Trophoblast cell (in vitro differentiated cells and primary cell): ENCODE data around the gene BNIP5.

ENCODE experiments used
- DNase-seq, 2 donors: peaks; one replicate each; pipeline ENCODE4 v3.0.0-alpha.2; 2016
- H2AFZ ChIP-seq: 2 replicates; pipeline ENCODE4 v1.6.1; 2013; ENCODE audit warnings: low read length, moderate library complexity, mild to moderate bottlenecking; ENCODE audit not compliant: insufficient read depth, poor library complexity
- H2AK5ac ChIP-seq: 2 replicates; pipeline ENCODE4 v1.6.1; 2013; ENCODE audit warnings: mild to moderate bottlenecking, low read length
- H2BK120ac ChIP-seq: 2 replicates; pipeline ENCODE4 v1.6.1; 2013; ENCODE audit warnings: low read length, mild to moderate bottlenecking, moderate library complexity; ENCODE audit not compliant: insufficient read depth, poor library complexity
- H2BK12ac ChIP-seq: 2 replicates; pipeline ENCODE4 v1.6.1; 2013; ENCODE audit warnings: mild to moderate bottlenecking, low read length, moderate library complexity
- H2BK5ac ChIP-seq: 2 replicates; pipeline ENCODE4 v1.6.1; 2013; ENCODE audit warnings: low read length, low read depth, moderate library complexity, mild to moderate bottlenecking; ENCODE audit not compliant: poor library complexity
- H3K14ac ChIP-seq: 2 replicates; pipeline ENCODE4 v1.6.1; 2013; ENCODE audit warnings: mild to moderate bottlenecking, low read length
- H3K18ac ChIP-seq: 2 replicates; pipeline ENCODE4 v1.6.1; 2013; ENCODE audit warnings: mild to moderate bottlenecking, low read length
- H3K23ac ChIP-seq: 2 replicates; pipeline ENCODE4 v1.6.1; 2013; ENCODE audit warnings: low read length
- H3K27ac ChIP-seq: 2 replicates; pipeline ENCODE4 v1.5.1; 2013; ENCODE audit warnings: low read depth, mild to moderate bottlenecking, inconsistent platforms, low read length, moderate library complexity
- H3K27me3 ChIP-seq: 2 replicates; pipeline ENCODE4 v1.6.1; 2013; ENCODE audit warnings: inconsistent platforms, mild to moderate bottlenecking, low read length, moderate library complexity; ENCODE audit not compliant: insufficient read depth
- H3K36me3 ChIP-seq, 2 experiments: 1 replicate in 1 of 2; 2 replicates in 1 of 2; pipeline ENCODE4 v1.6.1; 2013; ENCODE audit warnings: low read length in 2 of 2, mild to moderate bottlenecking in 2 of 2, moderate library complexity in 1 of 2; ENCODE audit not compliant: insufficient read depth in 2 of 2, control insufficient read depth in 1 of 2
- H3K4ac ChIP-seq: 2 replicates; pipeline ENCODE4 v1.6.1; 2013; ENCODE audit warnings: low read depth, mild to moderate bottlenecking, low read length, moderate library complexity
- H3K4me1 ChIP-seq, 2 experiments: 1 replicate in 1 of 2; 2 replicates in 1 of 2; pipeline ENCODE4 v1.6.1; 2013; ENCODE audit warnings: low read length in 2 of 2, mild to moderate bottlenecking in 2 of 2, moderate library complexity in 1 of 2; ENCODE audit not compliant: insufficient read depth in 2 of 2, control insufficient read depth in 1 of 2
- H3K4me2 ChIP-seq: 2 replicates; pipeline ENCODE4 v1.6.1; 2013; ENCODE audit warnings: inconsistent platforms, mild to moderate bottlenecking, low read length, moderate library complexity
- H3K4me3 ChIP-seq: 2 replicates; pipeline ENCODE4 v1.5.1; 2013; ENCODE audit warnings: mild to moderate bottlenecking, low read depth, low read length, inconsistent platforms
- H3K79me1 ChIP-seq: one replicate; pipeline ENCODE4 v1.6.1; 2013; ENCODE audit warnings: low read length
- H3K79me2 ChIP-seq: 2 replicates; pipeline ENCODE4 v1.6.1; 2013; ENCODE audit warnings: low read length, mild to moderate bottlenecking; ENCODE audit not compliant: control insufficient read depth, insufficient read depth, poor library complexity
- H3K9ac ChIP-seq: 2 replicates; pipeline ENCODE4 v1.6.1; 2013; ENCODE audit warnings: mild to moderate bottlenecking, low read length
- H3K9me3 ChIP-seq: 2 replicates; pipeline ENCODE4 v1.6.1; 2013; ENCODE audit warnings: low read depth, mild to moderate bottlenecking, control low read depth, inconsistent platforms, low read length; ENCODE audit not compliant: insufficient read depth
- H4K12ac ChIP-seq: 2 replicates; pipeline ENCODE4 v1.6.1; 2013; ENCODE audit warnings: low read depth, mild to moderate bottlenecking, low read length, moderate library complexity
- H4K8ac ChIP-seq: 2 replicates; pipeline ENCODE4 v1.6.1; 2013; ENCODE audit warnings: low read depth, mild to moderate bottlenecking, low read length, moderate library complexity
- H4K91ac ChIP-seq: one replicate; pipeline ENCODE4 v1.6.1; 2013; ENCODE audit warnings: low read depth, mild to moderate bottlenecking, low read length, moderate library complexity
- WGBS: extraction: QIAGEN DNeasy Blood & Tissue Kit; methylation state at CpG from one replicate; pipeline ENCODE4 v1.1.7; 2013; ENCODE audit warnings: missing lambda C conversion rate; ENCODE audit not compliant: insufficient read length, insufficient coverage; ENCODE audit errors: extremely low coverage; 5-methylcytosine and 5-hydroxymethylcytosine counted together

Gene BNIP5

DNA sequence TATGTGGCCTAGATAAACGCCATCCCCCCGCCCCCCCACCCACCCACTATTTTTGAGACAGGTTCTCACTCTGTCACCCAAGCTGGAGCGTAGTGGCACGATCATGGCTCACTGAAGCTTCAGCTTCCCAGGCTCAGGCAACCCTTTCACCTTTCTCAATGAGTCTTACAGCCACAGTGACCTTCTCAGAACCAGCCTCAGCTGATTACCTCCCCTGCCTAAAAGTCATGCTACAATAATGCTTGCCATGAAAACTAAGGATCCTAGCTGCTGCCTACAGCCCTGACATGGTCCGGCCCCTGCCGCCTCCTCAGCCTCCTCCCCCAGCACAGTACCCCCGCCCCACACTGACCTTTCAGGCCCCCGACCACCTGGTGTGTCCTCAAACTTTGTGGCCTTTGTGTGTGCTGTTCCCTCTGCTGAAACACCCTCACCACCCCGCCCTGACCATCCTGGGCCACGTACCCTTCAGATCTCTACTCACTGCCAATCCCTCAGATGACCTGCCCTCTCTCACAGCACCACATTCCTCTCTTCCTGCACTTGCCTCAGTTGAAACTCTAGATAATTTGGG lies 35.5 kb downstream of the BNIP5 start:
- Histone ChIP-seq H3K9me3 (no peaks in the 10 kb centered on the region), H3K36me3 (no peaks in the 10 kb centered on the region), H3K4me3 (no peak overlapping the region), H3K9ac (no peak overlapping the region), H2AFZ (no peak overlapping the region), H3K79me2 (no peaks in the 10 kb centered on the region), H3K4me1 (no peaks in the 10 kb centered on the region), H2BK5ac (no peak overlapping the region), H3K23ac (no peak overlapping the region), H3K4me2 (no peak overlapping the region), H2BK12ac (no peak overlapping the region), H3K4ac (no peak overlapping the region), H2AK5ac (no peak overlapping the region), H3K27ac (no peak overlapping the region), H3K18ac (no peak overlapping the region), H3K14ac (no peak overlapping the region), H4K91ac (no peak overlapping the region), H3K79me1 (no peaks in the 10 kb centered on the region), H4K12ac (no peak overlapping the region), H4K8ac (no peak overlapping the region), H2BK120ac (no peak overlapping the region), H3K27me3 (no peaks in the 10 kb centered on the region)
- DNase-seq = no peak
- WGBS = no CpG with 5 or more reads among the region's 10 CpGs

- Histone ChIP-seq H2BK12ac (no peak overlapping the region), H2AFZ (no peak overlapping the region), H3K14ac (no peak overlapping the region), H3K36me3 (no peaks in the 10 kb centered on the region), H3K27me3 (no peaks in the 10 kb centered on the region), H3K23ac (no peak overlapping the region), H3K79me1 (no peaks in the 10 kb centered on the region), H3K4me1 (no peaks in the 10 kb centered on the region), H3K18ac (no peak overlapping the region), H3K27ac (no peak overlapping the region), H4K12ac (no peak overlapping the region), H3K4ac (no peak overlapping the region), H3K9ac (no peak overlapping the region), H3K9me3 (no peaks in the 10 kb centered on the region), H3K4me3 (no peak overlapping the region), H2BK120ac (no peak overlapping the region), H2BK5ac (no peak overlapping the region), H3K79me2 (no peaks in the 10 kb centered on the region), H4K91ac (no peak overlapping the region), H2AK5ac (no peak overlapping the region), H3K4me2 (no peak overlapping the region), H4K8ac (no peak overlapping the region)
- no CpG with 5 or more reads among the region's 4 CpGs for WGBS
- no peak for DNase-seq
Measured at GRCh38 chr6:36298027-36298426, 38.7 kb downstream of the BNIP5 start.

GRCh38 chr6:36297511-36297910 lies 39.2 kb downstream of the BNIP5 start:
- Histone ChIP-seq H3K79me1 (no peaks in the 10 kb centered on the region), H3K27me3 (no peaks in the 10 kb centered on the region), H3K4ac (no peak overlapping the region), H4K8ac (no peak overlapping the region), H3K14ac (no peak overlapping the region), H3K4me1 (no peaks in the 10 kb centered on the region), H4K91ac (no peak overlapping the region), H3K9ac (no peak overlapping the region), H3K4me3 (no peak overlapping the region), H3K18ac (no peak overlapping the region), H2AK5ac (no peak overlapping the region), H3K27ac (no peak overlapping the region), H2BK5ac (no peak overlapping the region), H3K23ac (no peak overlapping the region), H4K12ac (no peak overlapping the region), H3K79me2 (no peaks in the 10 kb centered on the region), H2BK120ac (no peak overlapping the region), H2BK12ac (no peak overlapping the region), H3K36me3 (no peaks in the 10 kb centered on the region), H3K9me3 (no peaks in the 10 kb centered on the region), H3K4me2 (no peak overlapping the region), H2AFZ (no peak overlapping the region)
- no peak for DNase-seq
- no CpG with 5 or more reads among the region's 7 CpGs for WGBS

DNA sequence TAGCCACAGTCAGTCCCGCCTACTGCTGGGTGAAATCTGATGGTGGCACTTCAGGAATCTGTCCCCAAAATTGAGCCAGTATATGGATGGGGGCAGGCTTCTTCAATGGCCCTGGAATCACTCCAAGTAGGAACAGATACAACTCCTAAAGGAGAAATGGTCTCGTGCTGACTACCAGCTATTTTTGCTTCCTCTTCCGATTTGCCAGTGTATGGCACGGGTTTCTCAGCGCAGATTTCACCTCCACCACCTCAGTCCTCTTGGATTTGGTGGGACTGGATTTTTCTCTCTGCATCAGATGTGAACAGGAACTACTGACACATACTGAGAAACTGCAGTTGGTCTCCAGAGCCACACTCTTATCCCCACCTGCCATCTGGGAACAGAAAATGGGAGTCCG lies 39.6 kb downstream of the BNIP5 start:
- H2BK12ac ChIP-seq = no peak overlapping the region
- H4K8ac ChIP-seq = no peak overlapping the region
- H3K79me1 ChIP-seq = no peaks in the 10 kb centered on the region
- no peak overlapping the region for H3K18ac ChIP-seq
- H2BK5ac ChIP-seq = no peak overlapping the region
- no peaks in the 10 kb centered on the region for H3K27me3 ChIP-seq
- no peak overlapping the region for H3K4me3 ChIP-seq
- H3K27ac ChIP-seq = no peak overlapping the region
- H3K4me2 ChIP-seq = no peak overlapping the region
- no peak overlapping the region for H3K4ac ChIP-seq
- no peak overlapping the region for H4K12ac ChIP-seq
- no peaks in the 10 kb centered on the region for H3K9me3 ChIP-seq
- no peaks in the 10 kb centered on the region for H3K4me1 ChIP-seq
- no peak overlapping the region for H3K14ac ChIP-seq
- H2BK120ac ChIP-seq = no peak overlapping the region
- no peaks in the 10 kb centered on the region for H3K79me2 ChIP-seq
- H3K9ac ChIP-seq = no peak overlapping the region
- H2AFZ ChIP-seq = no peak overlapping the region
- no peak overlapping the region for H3K23ac ChIP-seq
- H4K91ac ChIP-seq = no peak overlapping the region
- no CpG with 5 or more reads among the region's 6 CpGs for WGBS
- no peak for DNase-seq
- no peaks in the 10 kb centered on the region for H3K36me3 ChIP-seq
- H2AK5ac ChIP-seq = no peak overlapping the region
